Measurements from ENCODE around the gene DPP6. TPM values are rescaled to one million over a fixed set of nuclear protein-coding genes. Genes with fewer than 3 reads are reported as not detected.

The DPP6 gene
- total and polyA plus RNA-seq, 2 of the 8 experiments (the other 6 are each of a cell fraction or from before 2014, with no cell fraction given) = 4.7 to 6.8 TPM

DNA sequence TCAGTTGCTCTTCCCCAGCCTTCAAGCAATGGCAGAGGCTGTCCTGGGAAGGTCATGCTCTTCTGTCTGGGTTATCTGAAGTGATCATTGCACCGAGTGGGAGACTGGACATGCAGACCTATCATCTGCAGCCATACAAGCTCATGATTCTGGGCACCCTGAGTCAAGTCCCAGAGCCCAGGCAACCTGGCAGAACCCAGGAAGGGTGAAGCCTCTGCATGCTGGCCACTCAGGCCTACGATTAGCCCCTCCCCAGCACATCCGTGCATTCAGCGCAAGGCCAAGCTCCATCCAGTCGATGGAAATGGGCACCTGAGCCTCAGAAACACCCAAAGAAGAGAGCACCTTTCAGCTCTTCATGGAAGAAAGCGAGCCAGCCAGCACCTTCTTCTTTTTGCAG is 688.9 kb downstream of the DPP6 start:
- DNase-seq (ENCODE audit: low read depth in 1 of 2, low spot score in 2 of 2) (no peak), FAIRE-seq (no peak)
- Histone ChIP-seq H3K4me2 (ENCODE audit: insufficient read depth in 1 of 2, low read depth in 2 of 2, low read length in 2 of 2) (no peak overlapping the region), H3K79me1 (ENCODE audit: low read depth, low read length) (no peaks in the 10 kb centered on the region; the same call in 1 of the 2 replicates), H3K9ac (replicated peaks in 1 of 4; ENCODE audit: extremely low read depth in 1 of 4, low read depth in 3 of 4, low read length in 3 of 4) (no peak overlapping the region), H3K27me3 (replicated peaks in 1 of 4; ENCODE audit: control insufficient read depth in 3 of 4, extremely low read depth in 1 of 4, insufficient read depth in 3 of 4, low read length in 3 of 4) (no peaks in the 10 kb centered on the region), H3K27ac (ENCODE audit: low read depth, low read length) (no peak overlapping the region), H4K20me1 (replicated peaks in 1 of 2; ENCODE audit: control insufficient read depth in 1 of 2, insufficient read depth in 2 of 2, low read length in 2 of 2) (no peaks in the 10 kb centered on the region), H4K8ac (ENCODE audit: extremely low read depth, insufficient read depth, low read length) (no peak overlapping the region), H4K91ac (replicated peaks; ENCODE audit: insufficient read length, low read length) (no peak overlapping the region), H3K18ac (ENCODE audit: extremely low read depth, low read length) (no peak overlapping the region), H3K23ac (ENCODE audit: insufficient read length) (no peak overlapping the region), H3K4me1 (replicated peaks in 1 of 4; ENCODE audit: control insufficient read depth in 3 of 4, insufficient read depth in 4 of 4, low read length in 3 of 4) (peaks cover 0 to 5% (median 3%) of the 10 kb centered on the region in 4 experiments; a peak in 3 of 7 replicates), H4K5ac (ENCODE audit: insufficient read length, low read depth, low read length) (no peak overlapping the region), H3K4me3 (ENCODE audit: extremely low read depth in 1 of 4, insufficient read depth in 2 of 4, low read depth in 3 of 4, low read length in 4 of 4) (no peak overlapping the region), H2BK20ac (ENCODE audit: low read length) (no peak overlapping the region), H3K23me2 (ENCODE audit: low read depth, low read length) (no peaks in the 10 kb centered on the region), H2BK15ac (ENCODE audit: low read length) (0 out of 2 replicates have a peak overlapping the region, but pooled peaks have one; percentile 33), H2BK12ac (ENCODE audit: low read depth, low read length) (no peak overlapping the region), H2AK5ac (ENCODE audit: low read depth, low read length) (no peak overlapping the region), H2AFZ (ENCODE audit: low read length) (no peak overlapping the region), H3K9me3 (ENCODE audit: insufficient read depth in 2 of 2, low read depth in 1 of 2, low read length in 1 of 2) (no peaks in the 10 kb centered on the region), H2BK5ac (ENCODE audit: low read depth, low read length) (no peak overlapping the region), H2BK120ac (replicated peaks; ENCODE audit: low read depth, low read length) (no peak overlapping the region), H3K36me3 (ENCODE audit: control insufficient read depth in 2 of 4, insufficient read depth in 4 of 4, low read length in 3 of 4) (no peaks in the 10 kb centered on the region), H3K14ac (ENCODE audit: insufficient read length) (no peak overlapping the region), H3K56ac (replicated peaks; ENCODE audit: insufficient read length, low read depth, low read length) (no peak overlapping the region), H3K79me2 (ENCODE audit: control insufficient read depth in 1 of 2, insufficient read depth in 2 of 2, low read length in 2 of 2) (no peaks in the 10 kb centered on the region), H3K4ac (replicated peaks; ENCODE audit: insufficient read length, low read depth, low read length) (no peak overlapping the region)
- ChIA-PET POLR2A (ENCODE audit: partially characterized antibody) (no interaction called here), CTCF (ENCODE audit: partially characterized antibody) (interaction anchor here (0.6 to 3.9 kb wide), 8 partner anchors 18 to 295 kb away, joined by 3 to 36 read pairs (median 4); no protein-coding TSS in a partner anchor)
- WGBS, 2 experiments (ENCODE audit: extremely low coverage in 1 of 2, insufficient coverage in 1 of 2, insufficient read length in 1 of 2, insufficient replicate concordance in 2 of 2, low coverage in 1 of 2, low lambda C conversion rate in 2 of 2, missing lambda C conversion rate in 1 of 2) = 90% methylated on average over 6 of the region's 6 CpGs; no CpG with 5 or more reads in 1 of the 2 experiments
- TF ChIP-seq SP2 (IDR thresholded peaks at IDR 0.05; ENCODE audit: low read length) (no peak), BCL11A (IDR thresholded peaks at IDR 0.05; ENCODE audit: low read depth in 2 of 2, low read length in 2 of 2) (no peak), CTBP2 (IDR thresholded peaks at IDR 0.05; ENCODE audit: borderline replicate concordance, insufficient read depth, insufficient read length, low read length) (no peak), HDAC6 (IDR thresholded peaks at IDR 0.05; ENCODE audit: low read depth, low read length) (no peak), SIX5 (IDR thresholded peaks at IDR 0.05; ENCODE audit: low read depth, low read length) (no peak), EGR1 (IDR thresholded peaks at IDR 0.05; ENCODE audit: borderline replicate concordance, low read depth, low read length) (no peak), HDAC2 (IDR thresholded peaks at IDR 0.05; ENCODE audit: borderline replicate concordance in 1 of 2, low read depth in 2 of 2, low read length in 2 of 2) (no peak), CTCF (IDR thresholded peaks at IDR 0.05; ENCODE audit: control extremely low read depth in 1 of 3, insufficient read depth in 1 of 3, low read depth in 1 of 3, low read length in 3 of 3) (no peak)
- TF ChIP-seq, protein P1, sequence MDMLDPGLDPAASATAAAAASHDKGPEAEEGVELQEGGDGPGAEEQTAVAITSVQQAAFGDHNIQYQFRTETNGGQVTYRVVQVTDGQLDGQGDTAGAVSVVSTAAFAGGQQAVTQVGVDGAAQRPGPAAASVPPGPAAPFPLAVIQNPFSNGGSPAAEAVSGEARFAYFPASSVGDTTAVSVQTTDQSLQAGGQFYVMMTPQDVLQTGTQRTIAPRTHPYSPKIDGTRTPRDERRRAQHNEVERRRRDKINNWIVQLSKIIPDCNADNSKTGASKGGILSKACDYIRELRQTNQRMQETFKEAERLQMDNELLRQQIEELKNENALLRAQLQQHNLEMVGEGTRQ (IDR thresholded peaks at IDR 0.05; ENCODE audit: low read length) = no peak
- TF ChIP-seq, protein P2, sequence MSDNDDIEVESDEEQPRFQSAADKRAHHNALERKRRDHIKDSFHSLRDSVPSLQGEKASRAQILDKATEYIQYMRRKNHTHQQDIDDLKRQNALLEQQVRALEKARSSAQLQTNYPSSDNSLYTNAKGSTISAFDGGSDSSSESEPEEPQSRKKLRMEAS (IDR thresholded peaks at IDR 0.05) = no peak
